ENCODE measurements around the gene LRBA.

DNA sequence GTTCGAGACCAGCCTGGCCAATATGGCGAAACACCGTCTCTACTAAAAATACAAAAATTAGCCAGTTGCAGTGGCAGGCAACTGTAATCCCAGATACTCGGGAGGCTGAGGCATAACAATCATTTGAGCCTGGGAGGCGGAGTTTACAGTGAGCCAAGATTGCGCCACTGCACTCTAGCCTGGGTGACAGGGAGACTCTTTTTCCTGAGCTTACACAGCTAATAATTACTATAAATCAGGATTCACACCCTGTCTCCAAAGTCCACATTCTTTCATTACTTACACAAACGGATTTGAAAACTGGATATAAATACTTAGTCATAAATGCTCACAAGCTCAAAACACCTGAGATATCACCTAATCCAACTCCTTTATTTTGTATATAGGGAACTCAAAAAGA, 151.6 kb downstream of the LRBA start:
- TF ChIP-seq, protein P1, sequence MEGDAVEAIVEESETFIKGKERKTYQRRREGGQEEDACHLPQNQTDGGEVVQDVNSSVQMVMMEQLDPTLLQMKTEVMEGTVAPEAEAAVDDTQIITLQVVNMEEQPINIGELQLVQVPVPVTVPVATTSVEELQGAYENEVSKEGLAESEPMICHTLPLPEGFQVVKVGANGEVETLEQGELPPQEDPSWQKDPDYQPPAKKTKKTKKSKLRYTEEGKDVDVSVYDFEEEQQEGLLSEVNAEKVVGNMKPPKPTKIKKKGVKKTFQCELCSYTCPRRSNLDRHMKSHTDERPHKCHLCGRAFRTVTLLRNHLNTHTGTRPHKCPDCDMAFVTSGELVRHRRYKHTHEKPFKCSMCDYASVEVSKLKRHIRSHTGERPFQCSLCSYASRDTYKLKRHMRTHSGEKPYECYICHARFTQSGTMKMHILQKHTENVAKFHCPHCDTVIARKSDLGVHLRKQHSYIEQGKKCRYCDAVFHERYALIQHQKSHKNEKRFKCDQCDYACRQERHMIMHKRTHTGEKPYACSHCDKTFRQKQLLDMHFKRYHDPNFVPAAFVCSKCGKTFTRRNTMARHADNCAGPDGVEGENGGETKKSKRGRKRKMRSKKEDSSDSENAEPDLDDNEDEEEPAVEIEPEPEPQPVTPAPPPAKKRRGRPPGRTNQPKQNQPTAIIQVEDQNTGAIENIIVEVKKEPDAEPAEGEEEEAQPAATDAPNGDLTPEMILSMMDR (IDR thresholded peaks at IDR 0.05), result no peak
- no peak for TF ChIP-seq POLR2A (IDR thresholded peaks at IDR 0.05)

All from testis (tissue), 2 donors.